HG03039 (cell line): ENCODE measurements around the gene PIGO.

Source experiments
- ATAC-seq: cut with Tn5 transposase; IDR thresholded peaks from one replicate; pipeline ENCODE4 v1.9.1; 2021; ENCODE audit warnings: mild to moderate bottlenecking, moderate library complexity; ENCODE audit not compliant: unreplicated experiment

The PIGO gene

DNA sequence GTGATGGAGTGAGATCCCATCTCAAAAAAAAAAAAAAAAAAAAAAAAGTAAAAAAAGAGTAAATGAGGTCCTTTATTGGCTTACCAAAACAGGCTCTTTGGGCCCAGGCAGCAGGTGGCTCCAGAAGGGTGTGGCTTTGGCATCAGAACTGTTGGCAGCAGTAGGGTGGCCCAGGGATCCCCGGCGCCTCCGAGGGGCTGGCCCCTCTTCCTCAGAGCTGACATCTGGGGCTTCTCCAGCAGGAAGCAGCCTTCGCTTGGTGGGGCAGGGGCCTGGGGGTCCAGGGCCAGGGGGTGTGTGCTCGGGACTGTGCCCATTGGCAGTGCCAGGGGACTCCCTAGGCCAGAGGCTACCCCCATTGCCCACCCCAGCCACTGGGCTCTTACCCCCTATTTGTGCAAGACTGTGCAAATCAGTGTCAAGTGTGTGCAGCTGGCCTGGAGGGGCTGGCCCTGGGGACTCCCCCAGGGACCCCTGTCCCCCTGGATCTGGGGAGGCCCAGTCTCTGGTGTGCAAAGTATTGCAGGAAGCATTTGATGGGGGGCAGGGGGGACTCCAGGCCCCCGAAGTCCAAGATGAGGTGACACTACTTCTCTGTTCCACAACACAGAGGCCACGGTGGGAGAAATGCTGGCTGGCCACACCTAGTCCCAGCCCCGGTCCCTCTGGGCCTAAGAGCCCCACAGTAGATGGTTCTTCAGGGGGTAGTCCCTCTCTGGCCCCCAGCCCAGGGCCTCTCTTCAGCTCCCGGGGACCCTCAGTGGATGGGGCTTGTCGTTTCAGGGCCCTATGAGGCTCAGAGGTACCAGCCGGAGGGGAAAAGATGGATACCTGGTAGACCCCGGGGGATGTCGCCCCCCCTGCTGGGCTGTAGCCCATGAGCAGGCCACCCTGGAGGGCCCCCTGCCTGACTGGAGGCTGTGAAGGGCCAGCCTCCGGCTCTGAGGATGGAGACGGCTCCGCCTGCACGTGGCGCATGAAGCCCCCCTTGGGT is 11.2 kb upstream of the PIGO start:
- ATAC-seq, result no peak

DNA sequence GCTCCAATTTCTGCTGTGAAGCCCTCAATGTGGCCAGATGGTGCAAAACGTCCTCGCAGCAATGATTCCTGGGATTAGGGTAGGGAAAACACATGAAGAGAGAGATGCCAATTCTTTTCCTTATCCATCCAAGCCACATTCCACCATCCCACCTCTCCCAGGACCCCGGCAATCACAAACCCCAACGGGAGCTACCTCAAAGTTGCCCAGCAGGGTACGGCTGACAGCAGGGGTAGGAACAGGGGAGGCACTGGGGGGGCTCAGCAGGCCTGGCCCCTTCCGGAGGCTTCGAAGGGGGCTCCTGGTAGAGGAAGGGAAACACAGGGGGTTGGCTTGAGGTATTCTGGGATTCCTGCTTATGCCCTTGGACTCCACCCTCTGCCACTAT is 9.9 kb upstream of the PIGO start:
- no peak for ATAC-seq

DNA sequence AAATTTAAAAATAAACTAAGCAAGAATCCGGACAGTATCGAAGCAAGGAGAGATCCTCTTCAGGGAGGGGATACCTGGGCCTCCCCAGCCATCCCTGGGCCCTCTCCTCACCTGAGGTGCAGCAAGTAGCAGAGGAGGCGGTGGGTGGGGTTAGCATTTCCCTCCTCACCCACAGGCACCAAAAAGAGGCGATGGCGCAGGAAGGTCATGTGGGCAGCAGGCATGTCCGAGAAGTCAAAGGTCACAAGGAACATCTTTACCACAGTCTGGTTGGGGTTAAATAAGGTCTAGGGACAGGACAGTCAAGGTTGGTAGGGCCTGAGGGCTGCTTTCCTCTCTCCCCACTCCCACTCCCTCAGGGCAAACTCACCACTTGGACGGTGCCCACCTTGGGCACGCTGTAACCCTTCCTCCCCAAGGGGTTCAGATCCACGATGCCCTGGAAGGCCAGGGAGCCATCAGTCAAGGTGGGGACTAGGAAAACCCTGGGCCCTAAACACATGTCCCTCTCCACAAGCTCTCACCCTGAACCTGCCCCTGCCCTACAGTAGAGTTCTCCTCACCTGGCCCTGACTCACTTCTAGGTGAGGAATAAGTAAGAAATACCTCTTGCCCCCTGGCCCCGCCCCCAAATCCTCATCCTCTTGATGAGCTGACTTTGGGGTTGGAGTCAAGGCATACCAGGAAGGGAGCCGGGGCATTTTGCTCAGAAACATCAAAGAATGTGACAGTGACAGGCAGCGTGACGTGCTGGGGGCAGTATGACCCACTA is 9.4 kb upstream of the PIGO start:
- no peak for ATAC-seq

DNA sequence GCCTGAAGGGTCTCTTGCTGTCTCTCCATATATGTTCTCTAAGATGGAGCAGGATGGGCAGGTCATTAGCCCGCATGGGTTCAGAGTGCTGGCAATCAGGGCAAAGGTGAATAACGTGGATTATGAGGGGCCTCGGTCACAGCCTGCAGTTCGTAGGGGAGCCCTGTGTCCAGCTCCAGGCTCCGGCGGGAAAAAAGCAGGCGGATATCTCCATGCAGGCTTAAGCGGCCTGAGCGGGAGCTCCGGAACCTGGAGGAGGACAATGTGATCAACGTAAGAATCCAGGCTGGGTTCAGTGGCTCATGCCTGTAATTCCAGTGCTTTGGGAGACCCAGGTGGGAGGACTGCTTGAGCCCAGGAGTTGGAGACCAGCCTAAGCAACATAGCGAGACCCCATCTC is 8.7 kb upstream of the PIGO start:
- no peak for ATAC-seq

DNA sequence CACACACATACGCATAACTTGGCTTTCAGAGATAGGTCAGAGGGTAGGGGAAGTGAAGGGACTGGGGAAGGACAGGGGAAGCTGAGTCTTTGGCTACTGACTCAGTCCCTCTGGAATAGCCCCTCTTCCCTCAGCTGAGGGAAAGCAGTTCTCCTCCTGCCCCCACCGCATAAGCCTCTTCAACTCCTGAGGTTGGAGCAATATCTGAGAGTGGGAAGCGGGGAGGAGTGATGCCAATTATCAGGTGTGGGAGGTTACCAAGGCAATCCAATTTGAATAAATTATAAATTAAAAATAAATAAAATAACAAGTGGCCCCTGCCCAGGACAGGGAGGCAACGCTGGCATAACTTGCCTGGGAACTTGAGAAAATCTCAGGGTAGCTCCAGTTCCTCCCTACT is 8.2 kb upstream of the PIGO start:
- ATAC-seq, result no peak

DNA sequence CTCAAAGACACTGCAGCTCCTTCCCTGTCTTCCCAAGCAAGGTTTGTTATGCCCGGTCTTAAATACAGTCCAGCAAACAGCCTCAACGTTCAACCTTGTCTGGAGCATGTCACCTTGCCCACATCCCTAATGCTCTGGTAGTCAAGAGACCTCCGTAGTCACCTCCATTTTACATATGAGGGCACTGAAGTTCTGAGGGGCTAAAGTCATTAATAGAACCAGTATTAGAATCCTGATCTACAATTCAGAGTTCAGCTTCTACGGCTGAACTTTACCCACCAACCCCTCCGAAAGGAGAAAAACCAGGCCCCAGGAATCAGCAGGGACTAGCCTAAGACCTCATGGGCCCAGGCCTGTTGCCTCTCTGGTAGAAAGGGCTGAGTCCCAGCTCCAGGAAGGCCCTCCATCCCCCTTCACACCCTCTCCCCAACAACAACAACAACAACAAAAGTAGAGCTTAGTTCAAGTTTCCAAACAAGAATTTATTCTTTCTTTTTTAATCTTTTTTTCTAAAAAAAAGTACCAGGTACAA is 7.3 kb upstream of the PIGO start:
- no peak for ATAC-seq

DNA sequence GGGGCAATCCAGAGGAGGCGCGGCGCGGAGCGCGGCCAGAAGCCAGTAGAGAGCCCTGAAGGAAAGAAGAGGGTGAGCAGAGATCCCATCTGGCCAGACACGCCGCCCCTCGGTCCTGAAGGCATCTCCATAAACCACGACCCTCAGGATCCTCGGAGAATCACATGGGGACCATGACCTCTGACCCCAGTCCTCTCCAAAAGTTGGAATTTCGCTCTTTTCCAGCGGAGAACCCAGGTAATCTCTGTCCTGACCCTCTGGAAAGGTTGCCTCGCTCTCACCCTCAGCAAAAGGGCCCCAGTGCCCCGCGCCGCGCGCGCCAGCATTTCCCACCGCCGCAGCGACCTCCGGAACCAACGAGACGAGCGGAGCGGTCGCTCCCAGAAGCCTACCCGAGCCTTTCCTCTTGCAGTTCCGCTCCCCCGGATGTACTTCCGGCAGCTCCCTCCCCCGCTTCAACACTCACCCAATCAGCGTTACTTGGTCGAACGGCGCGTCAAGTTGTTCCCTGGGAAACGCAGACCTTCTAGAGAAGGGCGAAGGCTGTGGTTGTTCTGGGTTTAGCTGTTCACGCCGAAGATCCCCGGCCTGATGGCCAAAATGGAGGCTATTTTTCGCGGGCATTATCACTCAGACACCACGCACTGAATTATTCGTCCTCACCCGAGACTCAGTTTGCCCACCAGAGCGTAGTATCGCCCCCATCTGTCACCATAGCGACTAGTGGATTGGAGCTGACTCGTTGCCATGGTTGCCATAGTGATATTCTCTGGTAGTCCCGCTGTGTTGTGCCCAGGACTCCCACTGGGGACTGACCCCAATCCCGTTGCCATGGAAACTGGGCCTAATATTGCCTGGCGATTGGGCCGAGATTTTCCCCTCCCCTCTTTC is 6.6 kb upstream of the PIGO start, which contains the start of gene STOML2:
Gene STOML2 (minus strand): TSS at position 363 of the 891 bp plus-strand sequence. CDS start 37 bp downstream, at position 326.
- peak; percentile 91 for ATAC-seq

DNA sequence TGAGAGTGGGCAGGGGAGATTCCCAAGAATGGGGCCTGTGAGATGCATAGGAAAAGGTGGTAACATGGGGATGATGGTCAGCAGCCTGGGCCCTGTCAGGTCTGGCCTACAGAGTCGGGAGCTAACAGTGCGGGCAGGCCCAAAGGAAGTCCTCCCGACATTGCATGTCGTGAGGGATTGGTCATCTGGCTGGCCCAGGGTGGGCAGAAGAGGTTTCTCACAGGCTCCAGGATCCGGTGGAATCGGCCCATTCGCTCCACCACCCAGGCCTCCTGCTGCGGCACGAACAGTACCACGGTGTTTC is 6.0 kb upstream of the PIGO start:
- ATAC-seq, result peak; percentile 5

DNA sequence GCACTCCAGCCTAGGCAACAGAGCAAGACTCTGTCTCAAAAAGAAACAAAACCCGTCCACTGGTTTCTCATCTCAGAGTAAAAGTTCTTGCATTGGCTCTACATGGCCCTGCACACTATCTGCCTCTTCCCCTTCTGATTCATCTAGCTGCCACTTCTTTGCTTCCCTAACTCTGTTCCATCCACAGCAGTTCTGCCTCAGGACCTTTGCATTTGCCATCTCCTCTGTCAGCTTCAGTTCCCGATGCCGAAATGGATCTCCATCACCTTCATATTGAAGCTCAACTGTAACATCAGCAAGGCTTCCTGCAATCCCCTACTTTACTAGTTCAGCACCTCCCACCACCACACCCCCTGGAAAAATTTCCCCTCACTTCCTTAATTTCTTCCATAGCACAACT is 1.2 kb upstream of the PIGO start:
- no peak for ATAC-seq

DNA sequence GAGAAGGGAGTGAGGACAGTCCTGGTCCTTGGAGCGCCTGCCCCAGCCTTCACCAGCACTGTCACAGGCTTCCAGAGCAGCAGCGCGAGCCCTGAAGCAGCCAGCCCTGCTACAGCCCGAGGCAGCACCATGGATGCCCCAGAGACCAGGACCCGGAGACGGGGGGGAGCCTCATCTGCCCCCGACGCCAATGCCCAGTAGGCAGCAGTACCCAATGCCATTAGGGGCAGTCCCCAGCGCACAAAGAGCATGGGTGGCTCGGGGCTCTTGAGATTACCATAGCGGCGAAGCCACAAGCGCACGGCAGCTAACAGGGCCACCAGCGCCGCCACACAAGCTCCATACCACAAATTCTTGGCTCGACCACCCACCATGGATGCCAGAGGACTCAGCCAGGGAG is 4.9 kb downstream of the PIGO start:
- ATAC-seq, result no peak

DNA sequence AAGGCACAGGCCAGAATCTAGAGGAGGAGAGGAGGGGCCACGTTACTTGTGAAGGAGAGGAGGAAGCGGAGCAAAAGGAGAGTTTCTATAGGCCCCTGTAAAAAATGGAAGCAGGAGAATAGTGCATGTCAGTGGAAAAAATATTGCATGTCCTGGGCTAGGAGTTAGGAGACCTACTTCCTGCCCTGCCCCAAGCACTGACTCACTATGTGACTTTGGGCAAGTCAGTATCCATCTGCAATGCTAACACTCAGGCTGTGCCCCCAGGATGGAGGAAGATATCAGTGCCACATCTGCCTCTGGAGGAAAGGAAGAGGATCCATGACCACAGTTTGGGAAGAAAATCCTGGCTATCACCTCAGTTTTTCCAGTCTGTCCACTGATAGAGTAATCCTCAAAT is 7.0 kb downstream of the PIGO start:
- ATAC-seq, result no peak

DNA sequence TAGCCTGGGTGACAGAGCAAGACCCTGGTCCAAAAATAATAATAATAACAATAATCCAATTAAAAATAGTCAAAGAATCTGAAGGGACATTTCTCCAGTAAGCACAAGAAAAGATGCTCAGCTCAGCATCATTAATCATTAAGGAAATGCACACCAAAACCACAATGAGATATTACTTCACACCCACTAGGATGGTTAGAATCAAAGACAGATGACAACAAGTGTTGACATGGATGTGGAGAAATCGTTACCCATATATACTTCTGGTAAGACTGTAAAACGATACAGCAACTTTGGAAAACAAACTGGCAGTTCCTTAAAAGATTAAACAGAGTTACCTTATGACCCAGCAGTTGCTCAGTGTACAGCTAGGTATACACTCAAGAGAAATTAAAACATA is 11.3 kb downstream of the PIGO start:
- no peak for ATAC-seq

DNA sequence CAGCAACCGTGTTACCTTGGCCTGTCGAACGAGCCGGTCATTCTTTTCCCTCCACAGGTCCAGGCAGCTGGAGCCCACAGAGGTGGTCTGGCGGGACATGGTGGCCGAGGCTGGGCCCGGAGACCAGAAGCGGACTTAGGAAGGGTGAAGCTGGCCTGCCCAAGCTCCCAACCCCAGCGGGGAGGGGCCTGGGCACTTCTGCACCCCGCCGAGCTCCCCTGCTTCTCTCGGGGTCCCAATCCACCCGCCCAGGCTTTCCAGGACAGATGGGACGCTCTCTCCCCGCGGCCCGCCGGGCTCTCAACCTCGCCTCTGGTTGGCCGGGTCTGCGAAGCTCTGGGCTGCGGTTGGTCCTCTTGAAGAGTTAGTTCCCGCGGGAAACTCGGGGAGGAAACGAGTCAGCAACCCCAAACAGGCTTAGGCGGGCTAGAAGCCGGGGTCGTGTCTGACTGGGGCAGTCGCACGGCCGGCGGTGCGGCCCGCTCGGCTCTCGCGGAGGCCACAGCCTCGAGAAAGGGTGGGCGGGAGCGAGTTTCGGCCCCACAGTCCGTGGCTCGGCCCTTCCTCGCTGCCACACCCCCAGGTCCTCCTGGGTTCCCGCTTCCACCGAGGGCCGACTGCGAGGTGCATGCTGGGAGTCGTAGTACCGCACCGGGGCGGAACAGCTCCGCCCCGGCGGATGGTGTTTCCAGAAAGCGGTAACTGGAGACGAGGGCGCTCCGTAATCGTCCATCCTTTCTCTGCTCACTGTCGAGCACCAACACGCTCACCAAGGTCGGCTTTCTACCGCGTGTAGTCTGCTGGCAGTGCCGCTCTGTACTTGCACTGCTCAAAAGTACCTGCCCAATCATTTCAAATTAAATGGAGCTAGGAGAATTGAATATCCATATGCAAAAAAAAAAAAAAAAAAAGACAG is 16.7 kb downstream of the PIGO start, which contains the start of gene FANCG:
Gene FANCG (minus strand): TSS at position 517 of the 916 bp plus-strand sequence. CDS start 418 bp downstream, at position 99.
- ATAC-seq, result peak; percentile 86

DNA sequence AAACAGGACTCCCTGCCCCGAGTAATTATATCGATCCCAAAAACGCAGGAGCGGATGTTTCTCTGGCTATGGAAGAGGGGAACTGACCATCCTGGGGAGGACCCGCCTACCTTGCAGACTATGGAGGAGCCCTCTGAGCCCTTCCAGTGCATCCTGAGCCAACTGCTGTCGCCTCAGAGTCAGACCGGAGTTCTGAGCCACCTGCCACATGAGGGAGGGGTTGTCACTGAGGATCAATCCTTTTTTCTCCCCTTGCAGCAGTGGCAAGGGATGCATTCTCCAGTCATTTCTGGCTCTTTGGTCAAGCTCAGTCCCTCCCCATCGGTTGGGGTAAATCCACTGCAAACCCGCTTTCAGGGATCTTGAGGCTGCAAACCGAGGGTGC is 17.4 kb downstream of the PIGO start:
- no peak for ATAC-seq

DNA sequence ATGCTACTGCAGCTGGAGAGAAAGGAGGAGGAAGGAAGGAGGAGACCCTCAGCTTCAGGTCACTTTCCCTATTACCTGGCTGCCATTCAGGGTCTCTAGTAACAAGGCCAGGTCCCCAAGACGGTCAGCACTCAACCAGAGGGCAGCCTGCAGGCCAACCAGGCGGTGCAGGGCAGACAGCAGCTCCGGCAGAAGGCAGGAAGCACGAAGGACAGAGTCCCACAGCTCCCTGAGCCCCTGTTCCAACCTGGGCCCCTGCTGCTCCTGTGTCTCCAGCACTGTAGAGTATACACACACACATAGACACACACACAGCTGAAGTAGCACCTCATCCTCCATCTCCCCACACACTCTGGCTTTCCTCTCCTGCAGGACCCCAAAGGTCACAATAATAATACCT is 18.3 kb downstream of the PIGO start:
- ATAC-seq, result no peak

DNA sequence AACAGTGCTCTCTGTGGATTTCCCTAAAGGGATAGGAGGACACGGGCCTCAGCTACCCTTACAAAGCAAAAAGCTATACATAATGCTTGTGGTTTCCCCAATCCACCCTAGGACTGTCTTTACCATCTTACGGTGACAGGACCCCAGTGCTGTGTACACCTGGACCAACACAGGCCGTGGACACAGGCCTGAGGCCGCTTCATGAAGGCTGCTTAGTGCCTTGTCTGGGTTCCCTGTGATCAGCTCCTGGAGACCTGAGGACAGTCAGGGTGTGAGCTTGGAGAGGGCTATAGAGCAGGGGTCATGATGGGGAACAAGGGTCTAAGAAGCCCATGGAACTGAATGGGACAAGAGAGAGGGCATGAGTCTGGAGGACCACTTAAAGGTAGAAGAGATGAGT is 19.5 kb downstream of the PIGO start:
- ATAC-seq, result no peak

DNA sequence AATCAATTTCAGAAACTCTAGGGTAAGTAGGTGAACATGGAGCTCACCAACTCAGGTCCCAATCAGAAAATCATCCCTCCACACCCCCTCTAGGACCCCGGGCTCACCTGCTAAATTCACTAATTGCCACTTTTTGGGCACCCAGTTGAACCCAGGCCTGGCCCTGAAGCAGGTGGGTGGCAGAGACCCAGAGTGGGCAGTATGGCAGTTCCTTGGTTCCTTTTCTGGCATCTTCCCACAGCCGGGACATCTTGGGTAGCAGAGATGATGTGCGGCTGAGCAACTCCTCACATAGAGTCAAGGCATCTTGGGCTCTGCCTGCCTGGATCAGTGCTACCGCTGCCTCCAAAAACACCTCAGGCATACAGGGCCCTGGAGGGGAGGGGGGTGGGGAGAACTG is 21.0 kb downstream of the PIGO start:
- ATAC-seq, result no peak

DNA sequence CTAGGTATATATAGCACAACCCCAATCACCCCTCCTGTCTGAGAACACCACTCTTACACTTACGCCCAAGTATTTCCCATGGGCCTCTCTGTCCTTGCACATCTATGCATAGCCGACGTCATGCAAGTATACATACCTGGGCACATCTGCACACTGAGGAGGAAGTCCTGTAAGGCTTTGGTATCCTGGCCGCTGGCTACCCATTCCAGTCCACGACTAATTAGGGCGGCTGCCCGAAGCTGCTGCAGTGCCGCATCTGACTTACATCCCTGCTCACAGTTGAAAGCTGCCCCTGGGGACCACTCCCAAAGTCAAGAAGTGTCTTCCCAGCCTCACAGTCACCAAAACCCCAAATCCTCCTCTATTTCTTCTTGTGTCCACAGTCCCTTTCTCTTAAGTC is 21.6 kb downstream of the PIGO start:
- no peak for ATAC-seq

DNA sequence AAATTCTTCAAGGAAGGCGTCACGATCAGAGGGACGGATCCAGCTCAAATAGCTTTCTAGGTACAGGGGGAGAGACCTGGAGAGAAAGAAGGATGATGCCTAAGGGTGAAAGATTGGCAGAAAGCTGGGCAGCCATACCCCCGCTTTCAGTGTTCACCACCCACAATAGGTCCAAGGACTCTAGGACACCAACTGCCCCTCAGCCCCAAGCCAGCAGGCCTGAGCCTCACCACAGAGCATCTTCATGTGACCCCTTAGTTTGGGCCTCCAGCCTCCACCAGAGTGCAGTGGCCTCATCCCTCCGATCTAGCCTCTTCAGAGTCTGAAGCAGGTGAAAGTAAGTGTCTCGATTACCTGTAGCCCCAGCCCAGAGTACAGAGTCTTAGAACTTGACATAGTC is 22.2 kb downstream of the PIGO start:
- no peak for ATAC-seq

DNA sequence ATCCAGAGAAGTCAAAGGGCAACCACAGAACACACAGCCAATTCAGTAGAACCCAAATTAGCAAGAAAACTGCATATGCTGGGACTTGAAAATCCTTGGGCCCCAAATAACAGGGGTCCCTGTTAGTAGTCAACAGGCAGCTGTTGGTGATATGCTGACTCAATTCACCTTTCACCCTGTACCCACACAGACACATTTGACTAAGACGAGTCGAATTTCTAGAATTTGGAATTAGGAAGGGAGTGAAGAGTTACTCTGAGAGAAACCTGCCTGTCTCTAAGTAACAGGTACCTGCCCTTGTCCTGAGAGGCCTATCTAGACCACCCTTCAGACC is 23.1 kb downstream of the PIGO start:
- no peak for ATAC-seq
